Measurements from ENCODE around the gene TCF15. TPM values are rescaled to one million over a fixed set of nuclear protein-coding genes. Genes with fewer than 3 reads are reported as not detected.
"Not testable (repeated sequence)": the region's sequence is repeated elsewhere in the genome, so short reads cannot be mapped to it uniquely, and the experiment has no call there.

Gene TCF15
- total RNA-seq, 1 donor from 2014 or later, result 0.13 TPM

GRCh38 chr20:650281-650680 is 40.2 kb upstream of the TCF15 start:
- H3K27me3 Mint-ChIP-seq (ENCODE audit: insufficient read depth), result peaks cover 3% of the 10 kb centered on the region
- peaks cover 39% of the 10 kb centered on the region for H3K36me3 Mint-ChIP-seq (ENCODE audit: low read depth)
- peaks cover 35% of the 10 kb centered on the region for H3K4me1 Mint-ChIP-seq (ENCODE audit: low read depth)
- H3K4me3 Mint-ChIP-seq, result peak overlapping the region; percentile 2
- no peak for DNase-seq (ENCODE audit: low spot score)
- H3K27ac Mint-ChIP-seq, result peak overlapping the region; percentile 14
- no peaks in the 10 kb centered on the region for H3K9me3 Mint-ChIP-seq
- intact Hi-C loops (cut with micrococcal nuclease), result loop anchor here (10.0 kb wide), 1 partner anchor 185 kb away; the partner anchor contains the start of gene TBC1D20

DNA sequence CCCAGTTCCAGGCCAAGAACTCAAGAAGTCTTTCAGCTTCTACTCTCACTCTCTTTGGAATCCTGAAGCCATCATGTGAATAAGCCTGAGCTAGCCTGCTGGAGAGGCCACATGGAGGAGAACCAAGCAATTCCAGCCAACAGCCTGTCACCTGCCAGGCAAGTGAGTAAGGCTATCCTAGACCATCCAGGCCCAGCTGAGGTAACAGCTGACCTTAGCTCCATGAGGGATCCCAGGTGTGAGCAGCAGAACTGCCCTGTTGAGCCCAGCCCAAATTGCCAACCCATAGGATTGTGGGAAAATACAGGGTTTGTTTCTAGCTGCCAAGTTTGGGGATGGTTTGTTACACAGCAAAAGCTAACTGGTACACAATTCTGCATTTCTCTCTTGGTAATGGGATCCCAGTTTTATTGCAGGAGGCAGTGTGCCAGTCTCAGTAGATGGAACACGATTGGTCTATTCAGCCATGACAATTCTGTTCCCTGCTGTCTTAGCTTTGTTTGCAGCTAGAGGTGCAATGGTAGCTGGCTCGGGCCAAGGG is 37.4 kb upstream of the TCF15 start:
- Mint-ChIP-seq H3K4me3 (no peak overlapping the region), H3K4me1 (ENCODE audit: low read depth) (peaks cover 20% of the 10 kb centered on the region), H3K36me3 (ENCODE audit: low read depth) (peaks cover 37% of the 10 kb centered on the region), H3K27ac (no peak overlapping the region), H3K27me3 (ENCODE audit: insufficient read depth) (peaks cover 14% of the 10 kb centered on the region), H3K9me3 (no peaks in the 10 kb centered on the region)
- intact Hi-C loops (cut with micrococcal nuclease), result no loop called here
- DNase-seq (ENCODE audit: low spot score), result no peak

DNA sequence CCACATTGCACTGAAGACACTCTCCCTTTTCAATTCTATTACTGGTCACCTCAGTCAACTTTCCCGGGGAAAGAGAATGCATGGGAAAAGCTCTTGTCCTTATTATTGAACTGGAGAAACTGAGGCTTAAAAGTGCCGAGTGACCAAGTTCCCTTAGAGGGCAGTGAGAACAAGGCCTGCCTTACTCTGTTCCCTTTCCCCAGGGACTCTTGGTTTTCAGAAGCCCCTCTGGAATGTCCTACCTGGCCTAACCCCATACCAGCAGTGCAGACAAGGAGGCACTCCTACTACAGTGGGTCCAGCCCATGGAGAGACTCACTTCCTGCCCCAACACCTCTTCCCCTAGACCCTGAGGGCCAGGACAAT is 36.7 kb upstream of the TCF15 start:
- Mint-ChIP-seq H3K4me1 (ENCODE audit: low read depth) (peaks cover 13% of the 10 kb centered on the region), H3K9me3 (no peaks in the 10 kb centered on the region), H3K27ac (no peak overlapping the region), H3K4me3 (no peak overlapping the region), H3K27me3 (ENCODE audit: insufficient read depth) (peaks cover 14% of the 10 kb centered on the region), H3K36me3 (ENCODE audit: low read depth) (peaks cover 37% of the 10 kb centered on the region)
- intact Hi-C loops (cut with micrococcal nuclease), result no loop called here
- DNase-seq (ENCODE audit: low spot score), result no peak

- Mint-ChIP-seq H3K27me3 (ENCODE audit: insufficient read depth) (peaks cover 17% of the 10 kb centered on the region), H3K9me3 (no peaks in the 10 kb centered on the region), H3K4me1 (ENCODE audit: low read depth) (peaks cover 10% of the 10 kb centered on the region), H3K27ac (no peak overlapping the region), H3K4me3 (no peak overlapping the region), H3K36me3 (ENCODE audit: low read depth) (peaks cover 37% of the 10 kb centered on the region)
- intact Hi-C loops (cut with micrococcal nuclease), result no loop called here
- no peak for DNase-seq (ENCODE audit: low spot score)
Measured at GRCh38 chr20:646107-646867, 36.2 kb upstream of the TCF15 start.

- intact Hi-C loops (cut with micrococcal nuclease), result loop anchor here (1.0 kb wide), 3 partner anchors 8 to 291 kb away; partner anchors contain the start of gene SRXN1
- Mint-ChIP-seq H3K36me3 (ENCODE audit: low read depth) (peaks cover 34% of the 10 kb centered on the region), H3K9me3 (no peaks in the 10 kb centered on the region), H3K27me3 (ENCODE audit: insufficient read depth) (peaks cover 19% of the 10 kb centered on the region), H3K27ac (no peak overlapping the region), H3K4me3 (no peak overlapping the region), H3K4me1 (ENCODE audit: low read depth) (peaks cover 6% of the 10 kb centered on the region)
- peak; percentile 63 for DNase-seq (ENCODE audit: low spot score)
Measured at GRCh38 chr20:645318-646106, 35.4 kb upstream of the TCF15 start.

DNA sequence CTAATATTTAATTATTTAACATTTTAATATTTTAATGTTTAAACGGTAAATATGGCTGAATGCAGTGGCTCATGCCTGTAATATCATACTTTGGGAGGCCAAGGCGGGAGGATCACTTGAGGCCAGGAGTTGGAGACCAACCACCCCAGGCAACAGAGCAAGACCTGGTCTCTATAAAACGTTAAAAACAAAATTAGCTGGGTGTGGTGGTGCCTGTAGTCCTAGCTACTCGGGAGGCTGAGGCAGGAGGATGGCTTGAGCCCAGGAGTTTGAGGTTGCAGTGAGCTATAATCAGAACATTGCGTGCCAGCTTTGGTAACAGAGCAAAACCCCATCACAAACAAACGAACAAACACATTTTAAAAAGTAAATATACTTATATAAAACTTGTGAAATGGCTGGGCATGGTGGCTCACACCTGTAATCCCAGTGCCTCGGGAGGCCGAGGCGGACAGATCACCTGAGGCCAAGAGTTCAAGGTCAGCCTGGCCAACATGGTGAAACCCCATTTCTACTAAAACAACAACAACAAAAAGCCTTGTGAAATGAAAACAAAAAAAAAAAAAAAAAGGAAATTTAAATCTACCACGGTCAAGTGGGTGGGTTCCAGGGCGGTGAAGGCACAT is 34.7 kb upstream of the TCF15 start:
- H3K36me3 Mint-ChIP-seq (ENCODE audit: low read depth), result peaks cover 29% of the 10 kb centered on the region
- intact Hi-C loops (cut with micrococcal nuclease), result loop anchor here (1.0 kb wide), 3 partner anchors 8 to 291 kb away; partner anchors contain the start of gene SRXN1

GRCh38 chr20:642398-643174 is 32.5 kb upstream of the TCF15 start:
- Mint-ChIP-seq H3K4me3 (no peak overlapping the region), H3K4me1 (ENCODE audit: low read depth) (peaks cover 6% of the 10 kb centered on the region), H3K27me3 (ENCODE audit: insufficient read depth) (peaks cover 22% of the 10 kb centered on the region), H3K27ac (no peak overlapping the region), H3K9me3 (no peaks in the 10 kb centered on the region), H3K36me3 (ENCODE audit: low read depth) (peaks cover 10% of the 10 kb centered on the region)
- intact Hi-C loops (cut with micrococcal nuclease), result no loop called here
- DNase-seq (ENCODE audit: low spot score), result no peak

More for the DNA sequence above, 34.7 kb upstream of the TCF15 start:
- H3K27ac Mint-ChIP-seq, result no peak overlapping the region
- peaks cover 22% of the 10 kb centered on the region for H3K27me3 Mint-ChIP-seq (ENCODE audit: insufficient read depth)
- H3K9me3 Mint-ChIP-seq, result no peaks in the 10 kb centered on the region
- H3K4me3 Mint-ChIP-seq, result no peak overlapping the region
- peaks cover 6% of the 10 kb centered on the region for H3K4me1 Mint-ChIP-seq (ENCODE audit: low read depth)
- DNase-seq (ENCODE audit: low spot score), result no peak

GRCh38 chr20:642013-642397 is 31.9 kb upstream of the TCF15 start:
- H3K4me1 Mint-ChIP-seq (ENCODE audit: low read depth); H3K27ac Mint-ChIP-seq; H3K4me3 Mint-ChIP-seq; DNase-seq (ENCODE audit: low spot score); H3K36me3 Mint-ChIP-seq (ENCODE audit: low read depth); intact Hi-C loops (cut with micrococcal nuclease); H3K9me3 Mint-ChIP-seq: not testable (repeated sequence)
- H3K27me3 Mint-ChIP-seq (ENCODE audit: insufficient read depth), result peaks cover 22% of the 10 kb centered on the region

GRCh38 chr20:641516-641875 is 31.4 kb upstream of the TCF15 start:
- no peak for DNase-seq (ENCODE audit: low spot score)
- intact Hi-C loops (cut with micrococcal nuclease), result no loop called here
- no peak overlapping the region for H3K4me3 Mint-ChIP-seq
- H3K36me3 Mint-ChIP-seq (ENCODE audit: low read depth), result no peaks in the 10 kb centered on the region
- H3K9me3 Mint-ChIP-seq, result no peaks in the 10 kb centered on the region
- H3K27me3 Mint-ChIP-seq (ENCODE audit: insufficient read depth), result peaks cover 22% of the 10 kb centered on the region
- no peak overlapping the region for H3K27ac Mint-ChIP-seq
- H3K4me1 Mint-ChIP-seq (ENCODE audit: low read depth), result peaks cover 6% of the 10 kb centered on the region

DNA sequence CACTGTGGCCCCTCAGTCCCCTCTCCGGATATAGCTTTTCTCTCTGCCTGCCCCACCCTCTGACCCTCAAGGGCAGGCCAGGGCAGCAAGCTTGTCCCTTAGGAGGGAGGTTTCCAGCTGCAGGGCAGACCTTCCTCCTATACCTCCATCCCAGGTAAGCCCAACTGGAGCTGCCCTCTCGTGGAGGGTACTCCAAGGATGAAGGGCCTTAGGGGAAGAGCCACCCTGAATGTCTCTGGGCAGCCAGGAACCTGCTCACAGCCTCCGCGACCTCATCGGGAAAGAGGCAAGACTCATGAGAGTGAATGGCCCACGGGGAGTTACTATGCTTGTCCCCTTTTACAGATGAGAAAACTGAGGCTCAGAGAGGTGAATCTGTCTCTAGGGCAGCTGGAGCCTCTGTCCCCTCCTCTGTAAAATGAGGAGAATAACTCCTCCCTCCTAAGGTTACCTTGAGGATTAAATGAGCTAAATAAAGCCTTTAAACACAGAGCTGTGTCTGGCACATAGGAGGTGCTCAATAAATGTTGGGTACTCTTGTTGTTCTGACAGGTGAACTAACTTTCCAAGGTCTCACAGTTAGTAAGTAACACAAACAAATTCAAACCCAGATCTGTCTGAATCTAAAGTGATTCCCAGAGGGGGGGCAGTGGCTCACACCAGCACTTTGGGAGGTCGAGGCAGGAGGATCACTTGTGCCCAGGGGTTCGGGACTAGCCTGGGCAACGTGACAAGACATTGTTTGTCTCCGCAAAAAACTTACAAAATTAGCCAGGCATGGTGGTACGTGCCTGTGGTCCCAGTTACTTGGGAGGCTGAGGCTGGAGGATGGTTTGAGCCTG is 30.8 kb upstream of the TCF15 start:
- H3K36me3 Mint-ChIP-seq (ENCODE audit: low read depth), result no peaks in the 10 kb centered on the region
- H3K27me3 Mint-ChIP-seq (ENCODE audit: insufficient read depth), result peaks cover 22% of the 10 kb centered on the region
- H3K4me3 Mint-ChIP-seq, result no peak overlapping the region
- peaks cover 6% of the 10 kb centered on the region for H3K4me1 Mint-ChIP-seq (ENCODE audit: low read depth)
- intact Hi-C loops (cut with micrococcal nuclease), result no loop called here
- H3K9me3 Mint-ChIP-seq, result no peaks in the 10 kb centered on the region
- H3K27ac Mint-ChIP-seq, result no peak overlapping the region
- DNase-seq (ENCODE audit: low spot score), result no peak

DNA sequence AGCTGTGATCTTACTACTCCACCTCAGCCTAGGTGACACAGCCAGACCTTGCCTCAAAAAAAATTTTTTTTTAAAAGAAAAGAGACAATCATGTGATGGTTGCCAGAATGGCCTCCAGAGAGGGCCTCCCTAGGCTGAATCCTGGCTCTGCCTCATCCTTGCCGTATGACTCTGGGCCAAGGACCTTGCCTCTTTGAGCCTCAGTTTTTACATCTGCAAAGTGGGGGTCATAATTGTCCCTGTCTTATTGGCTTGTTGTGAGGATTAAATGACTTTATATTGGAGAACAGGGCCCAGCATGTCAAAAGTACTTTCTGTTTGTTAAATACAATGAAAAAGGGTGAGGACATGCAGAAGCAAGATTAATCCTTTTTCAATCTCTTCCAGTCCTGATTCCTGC is 28.5 kb upstream of the TCF15 start:
- H3K27me3 Mint-ChIP-seq (ENCODE audit: insufficient read depth), result peaks cover 20% of the 10 kb centered on the region
- H3K9me3 Mint-ChIP-seq, result no peaks in the 10 kb centered on the region
- H3K4me3 Mint-ChIP-seq, result no peak overlapping the region
- DNase-seq (ENCODE audit: low spot score), result no peak
- H3K27ac Mint-ChIP-seq, result no peak overlapping the region
- intact Hi-C loops (cut with micrococcal nuclease), result no loop called here
- no peaks in the 10 kb centered on the region for H3K36me3 Mint-ChIP-seq (ENCODE audit: low read depth)
- H3K4me1 Mint-ChIP-seq (ENCODE audit: low read depth), result peaks cover 6% of the 10 kb centered on the region

DNA sequence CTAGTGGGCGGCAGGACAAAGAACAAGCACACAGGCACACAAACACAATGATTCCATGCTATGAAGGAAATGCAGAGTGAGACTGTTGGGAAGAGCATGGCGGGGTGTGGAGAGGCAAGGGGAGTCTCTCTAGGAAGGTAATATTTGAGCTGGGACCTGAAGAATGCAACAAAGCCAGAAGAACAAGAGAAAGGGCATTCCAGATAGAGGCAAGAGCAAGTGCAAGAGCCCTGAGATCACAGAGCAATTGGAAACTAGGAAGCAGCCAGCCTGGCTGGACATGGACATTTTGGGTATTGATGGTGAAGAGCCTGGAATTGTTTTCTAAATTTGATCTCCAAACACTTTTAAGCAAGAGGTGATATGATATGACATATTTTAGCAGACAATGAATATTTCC is 27.4 kb upstream of the TCF15 start:
- H3K27ac Mint-ChIP-seq, result no peak overlapping the region
- H3K27me3 Mint-ChIP-seq (ENCODE audit: insufficient read depth), result peaks cover 14% of the 10 kb centered on the region
- H3K9me3 Mint-ChIP-seq, result no peaks in the 10 kb centered on the region
- no peaks in the 10 kb centered on the region for H3K36me3 Mint-ChIP-seq (ENCODE audit: low read depth)
- DNase-seq (ENCODE audit: low spot score), result no peak
- peaks cover 6% of the 10 kb centered on the region for H3K4me1 Mint-ChIP-seq (ENCODE audit: low read depth)
- H3K4me3 Mint-ChIP-seq, result no peak overlapping the region
- intact Hi-C loops (cut with micrococcal nuclease), result no loop called here

Measured in activated T-helper 1 cell treated with anti-CD3 and anti-CD28 coated beads, Interleukin-12 subunit alpha, Interleukin-12 subunit beta, Interleukin-2, Interleukin-4 antibody, amounts not matched to agents 30 ng/mL and 10 ng/mL and 1 ng/mL, durations not matched to agents 14 hours and 24 hours and 36 hours (primary cell).